SK-N-SH (cell line): ENCODE data around the gene SLC2A5. TPM values are rescaled to one million over a fixed set of nuclear protein-coding genes. Genes with fewer than 3 reads are reported as not detected.
A peak's percentile ranks its signal among the peaks of the same experiment; 100 is the strongest.

Experiments
- CTCF ChIA-PET: fragments of 300-600, 350-600 bp; formaldehyde crosslinking; extraction: SDS; loops from one replicate; lab custom pipeline; 2021; lab: Yijun Ruan, JAX
- POLR2A ChIA-PET: fragments of 350-600 bp; sonication (Branson Sonifier 250); formaldehyde crosslinking; extraction: SDS; loops from one replicate; lab custom pipeline; 2020; ENCODE audit warnings: antibody characterized with exemption, inconsistent platforms; lab: Yijun Ruan, JAX
- DNase-seq: peaks from one replicate; pipeline ENCODE4 v3.0.0; 2012
- H2AFZ ChIP-seq: fragments of 200-600 bp; sonication (generic); 2 replicates; pipeline ENCODE4 v1.8.1; 2016; ENCODE audit warnings: antibody characterized with exemption, mild to moderate bottlenecking, low read depth
- H3F3A ChIP-seq: fragments of 200-600 bp; sonication (generic); replicated peaks from 2 replicates; pipeline ENCODE3; 2016; ENCODE audit warnings: antibody characterized with exemption, mild to moderate bottlenecking; ENCODE audit not compliant: insufficient read depth
- H3K27ac ChIP-seq, 2 experiments: fragments of 200-500 bp in 1 of 2; fragments of 200-600 bp in 1 of 2; sonication (Bioruptor generic) in 1 of 2; sonication (generic), shearing (Covaris generic) in 1 of 2; 2 replicates each; pipeline versions ENCODE4 v1.5.1 to v1.6.1; 2014 to 2016; ENCODE audit warnings: low read depth in 2 of 2, inconsistent platforms in 1 of 2, low read length in 1 of 2, mild to moderate bottlenecking in 1 of 2, mixed read lengths in 1 of 2
- H3K27me3 ChIP-seq: fragments of 200-600 bp; sonication (generic), shearing (Covaris generic); 2 replicates; pipeline ENCODE4 v1.6.1; 2016; ENCODE audit warnings: mixed run types; ENCODE audit not compliant: insufficient read depth
- H3K36me3 ChIP-seq, 2 experiments: fragments of 200-500 bp in 1 of 2; fragments of 200-600 bp in 1 of 2; sonication (Bioruptor generic) in 1 of 2; sonication (generic) in 1 of 2; replicated peaks in 1 of 2; 2 replicates each; pipeline versions ENCODE3 to v1.5.1; 2014 to 2016; ENCODE audit warnings: low read length in 1 of 2, mild to moderate bottlenecking in 1 of 2; ENCODE audit not compliant: insufficient read depth in 2 of 2, control insufficient read depth in 1 of 2
- H3K4me1 ChIP-seq, 2 experiments: fragments of 200-500 bp in 1 of 2; fragments of 200-600 bp in 1 of 2; sonication (Bioruptor generic) in 1 of 2; sonication (generic), shearing (Covaris generic) in 1 of 2; 2 replicates each; pipeline versions ENCODE4 v1.5.1 to v1.6.1; 2014 to 2016; ENCODE audit warnings: low read depth in 1 of 2, low read length in 1 of 2, mixed run types in 1 of 2; ENCODE audit not compliant: insufficient read depth in 2 of 2, control insufficient read depth in 1 of 2
- H3K4me2 ChIP-seq: fragments of 200-600 bp; sonication (generic), shearing (Covaris generic); 2 replicates; pipeline ENCODE4 v1.6.1; 2017; ENCODE audit warnings: mixed run types
- H3K4me3 ChIP-seq, 2 experiments: fragments of 200-500 bp in 1 of 2; fragments of 200-600 bp in 1 of 2; sonication (Bioruptor generic) in 1 of 2; sonication (generic), shearing (Covaris generic) in 1 of 2; 2 replicates each; pipeline versions ENCODE4 v1.5.1 to v1.8.1; 2014 to 2016; ENCODE audit warnings: low read depth in 2 of 2, inconsistent platforms in 1 of 2, low read length in 1 of 2, mild to moderate bottlenecking in 1 of 2, mixed read lengths in 1 of 2, moderate library complexity in 1 of 2
- H3K79me2 ChIP-seq: fragments of 200-600 bp; sonication (generic); 2 replicates; pipeline ENCODE4 v1.8.1; 2017; ENCODE audit warnings: mild to moderate bottlenecking; ENCODE audit not compliant: insufficient read depth
- H3K9ac ChIP-seq: fragments of 200-600 bp; sonication (generic); 2 replicates; pipeline ENCODE4 v1.6.1; 2017; ENCODE audit warnings: mixed run types
- H3K9me2 ChIP-seq: fragments of 200-600 bp; sonication (generic); 2 replicates; pipeline ENCODE4 v1.6.1; 2017; ENCODE audit warnings: mixed run types
- H3K9me3 ChIP-seq: fragments of 200-600 bp; sonication (generic); 2 replicates; pipeline ENCODE4 v1.6.1; 2017; ENCODE audit warnings: mixed run types, mild to moderate bottlenecking, moderate library complexity
- H4K20me1 ChIP-seq: fragments of 200-600 bp; sonication (generic); 2 replicates; pipeline ENCODE4 v1.6.1; 2017; ENCODE audit warnings: mild to moderate bottlenecking, mixed run types; ENCODE audit not compliant: insufficient read depth
- CHD2 ChIP-seq: fragments of 150-350 bp; IDR thresholded peaks from 2 replicates; pipeline ENCODE4 v1.6.1; 2018; ENCODE audit warnings: low read length; ENCODE audit not compliant: partially characterized antibody
- CTCF ChIP-seq: fragments of 200-600 bp; sonication (generic); IDR thresholded peaks from 2 replicates; pipeline ENCODE4 v1.6.1; 2017; ENCODE audit warnings: antibody characterized with exemption, mild to moderate bottlenecking, moderate library complexity
- ELF1 ChIP-seq: IDR thresholded peaks from 2 replicates; pipeline ENCODE4 v1.4.0; 2012
- EZH2phosphoT487 ChIP-seq: fragments of 200-600 bp; sonication (generic); IDR thresholded peaks from 2 replicates; pipeline ENCODE4 v1.6.1; 2017; ENCODE audit warnings: low read depth, mixed run types, mild to moderate bottlenecking, antibody characterized with exemption, moderate library complexity, borderline replicate concordance
- FOXJ3 ChIP-seq: sonication (generic); formaldehyde crosslinking; IDR thresholded peaks from 2 replicates; pipeline ENCODE4 v1.5.1; 2020; ENCODE audit warnings: mild to moderate bottlenecking, missing genetic modification reagents
- FOXM1 ChIP-seq: IDR thresholded peaks from 2 replicates; pipeline ENCODE4 v1.4.0; 2012; ENCODE audit warnings: low read depth, mild to moderate bottlenecking
- GABPA ChIP-seq: IDR thresholded peaks from 2 replicates; pipeline ENCODE4 v1.4.0; 2012; ENCODE audit warnings: low read depth, mild to moderate bottlenecking
- IRF3 ChIP-seq: fragments of 150-350 bp; IDR thresholded peaks from 2 replicates; pipeline ENCODE4 v1.6.1; 2016; ENCODE audit warnings: mild to moderate bottlenecking, low read depth, low read length
- PBX3 ChIP-seq: IDR thresholded peaks from 2 replicates; pipeline ENCODE4; 2012
- POLR2AphosphoS5 ChIP-seq: IDR thresholded peaks from 2 replicates; pipeline ENCODE4 v1.6.1; 2012; ENCODE audit warnings: low read depth, low read length
- RAD21 ChIP-seq: IDR thresholded peaks from 2 replicates; pipeline ENCODE4 v1.6.1; 2012; ENCODE audit warnings: mild to moderate bottlenecking, low read length
- RCOR1 ChIP-seq: fragments of 150-350 bp; IDR thresholded peaks from 2 replicates; pipeline ENCODE4 v1.6.1; 2017; ENCODE audit warnings: antibody characterized with exemption, low read length
- RXRA ChIP-seq: IDR thresholded peaks from 2 replicates; pipeline ENCODE4 v1.4.0; 2012; ENCODE audit warnings: low read depth, mild to moderate bottlenecking, borderline replicate concordance
- SMC3 ChIP-seq: IDR thresholded peaks from 2 replicates; pipeline ENCODE4 v1.6.1; 2012; ENCODE audit warnings: low read depth, low read length, improper control_type of control experiment
- USF1 ChIP-seq: IDR thresholded peaks from 2 replicates; pipeline ENCODE4 v1.4.0; 2012; ENCODE audit warnings: low read depth, borderline replicate concordance
- YY1 ChIP-seq: IDR thresholded peaks from 2 replicates; pipeline ENCODE4 v1.4.0; 2012; ENCODE audit warnings: low read depth, mild to moderate bottlenecking
- WGBS: methylation state at CpG from one replicate; pipeline ENCODE4 v1.1.6; 2017; ENCODE audit warnings: low lambda C conversion rate; 5-methylcytosine and 5-hydroxymethylcytosine counted together
- polyA plus RNA-seq, 3 experiments: library from polyadenylated mRNA; depleted of rRNA; stranded (reverse); fragments of >200 nt; gene quantifications; 2 replicates each; pipeline ENCODE4 v1.2.3, GENCODE V29; 2012

Gene SLC2A5
- polyA plus RNA-seq, 1 of the 3 experiments (the other 2 are of a cell fraction), result 0.02 TPM

DNA sequence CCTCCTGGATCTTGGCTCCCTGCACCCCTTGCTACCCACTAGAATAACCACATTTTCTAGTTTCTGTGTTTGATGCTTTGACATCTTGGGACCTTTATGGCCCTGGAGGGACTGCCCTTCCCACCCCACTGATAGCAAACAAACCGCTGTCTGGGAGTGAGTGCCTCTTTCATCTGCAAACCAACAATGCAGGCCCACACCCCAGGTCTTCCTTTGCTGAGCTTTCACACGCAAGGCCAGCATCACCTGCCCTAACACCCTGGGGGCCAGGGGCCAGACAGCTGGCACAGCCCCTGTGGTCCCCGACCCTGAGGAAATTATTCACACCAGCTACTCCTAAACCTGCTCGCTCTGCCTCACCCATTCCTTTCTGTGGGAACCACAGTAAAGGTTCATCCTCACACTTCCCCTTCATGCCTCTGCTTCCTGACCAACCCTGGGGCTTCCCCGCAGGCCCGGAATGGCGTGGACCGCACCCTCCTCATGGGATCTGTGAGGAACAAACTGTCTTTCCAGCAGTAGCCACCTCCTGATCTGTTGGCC is 58.6 kb downstream of the SLC2A5 start:
- CTCF ChIA-PET, result interaction anchor here (1.1 to 2.0 kb wide), 2 partner anchors 23 to 91 kb away, joined by 6 read pairs; no protein-coding TSS in a partner anchor
- Histone ChIP-seq H3K4me1 (no peaks in the 10 kb centered on the region), H4K20me1 (no peaks in the 10 kb centered on the region), H2AFZ (no peak overlapping the region), H3K79me2 (no peaks in the 10 kb centered on the region), H3K4me2 (no peak overlapping the region), H3K36me3 (no peaks in the 10 kb centered on the region), H3F3A (no peaks in the 10 kb centered on the region), H3K9me2 (no peaks in the 10 kb centered on the region)
- WGBS, result 91% methylated on average over 6 of the region's 8 CpGs
- TF ChIP-seq IRF3 (no peak), RXRA (no peak), FOXJ3 (no peak), PBX3 (no peak), RCOR1 (no peak), USF1 (no peak), CHD2 (no peak), GABPA (no peak), ELF1 (no peak), YY1 (no peak), EZH2phosphoT487 (no peak), FOXM1 (no peak)
- TF ChIP-seq, all 33 proteins: peak for 0
- POLR2A ChIA-PET, result no interaction called here
- no peaks in the 10 kb centered on the region for H3K27me3 ChIP-seq
- no peak overlapping the region for H3K4me3 ChIP-seq
- no peak overlapping the region for H3K9ac ChIP-seq
- H3K9me3 ChIP-seq, result no peaks in the 10 kb centered on the region
- DNase-seq, result no peak
- H3K27ac ChIP-seq, result no peak overlapping the region

DNA sequence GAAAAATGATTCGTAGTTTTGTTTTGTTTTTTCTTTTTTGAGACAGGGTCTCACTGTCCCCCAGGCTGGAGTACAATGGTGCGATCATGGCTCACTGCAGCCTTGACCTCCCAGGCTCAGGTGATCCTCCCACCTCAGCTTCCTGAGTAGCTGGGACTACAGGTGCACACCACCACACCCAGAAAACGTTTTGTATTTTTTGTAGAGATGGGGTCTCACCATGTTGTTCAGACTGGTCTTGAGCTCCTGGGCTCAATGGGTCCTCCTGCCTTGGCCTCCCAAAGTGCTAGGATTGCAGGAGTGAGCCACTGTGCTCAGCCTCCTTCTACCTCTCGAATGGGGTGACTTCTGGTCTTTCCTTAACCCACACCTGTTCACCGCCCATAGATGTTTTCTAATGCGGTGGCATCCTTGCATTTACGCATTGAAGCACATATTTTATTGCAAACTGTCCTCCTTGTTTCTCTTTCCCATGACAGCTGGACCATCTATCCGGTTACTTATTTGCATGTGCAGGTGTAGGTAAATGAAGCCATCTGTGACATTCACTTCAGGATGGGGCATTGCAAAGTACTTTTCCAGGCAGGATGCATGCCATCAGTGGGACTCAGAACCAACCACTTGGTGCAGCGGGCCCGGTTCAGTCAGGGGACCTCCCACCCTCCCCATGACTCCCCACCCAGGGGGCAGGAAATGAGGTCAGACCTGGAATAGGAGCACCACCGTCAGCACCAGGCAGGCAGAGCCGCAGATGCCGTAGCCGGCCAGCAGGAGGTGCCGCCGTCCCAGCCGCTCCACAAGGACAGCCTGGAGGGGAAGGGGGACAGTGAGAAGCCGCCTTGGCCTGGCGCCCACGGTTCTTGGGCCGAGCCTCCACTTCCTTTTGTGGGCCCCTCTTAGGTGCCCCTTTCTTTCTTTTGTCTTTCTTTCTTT is 59.7 kb downstream of the SLC2A5 start:
- ChIA-PET POLR2A (no interaction called here), CTCF (interaction anchor here (0.7 to 2.0 kb wide), 2 partner anchors 92 to 182 kb away, joined by 3 to 6 read pairs; no protein-coding TSS in a partner anchor)
- no peaks in the 10 kb centered on the region for H3K9me3 ChIP-seq
- no peaks in the 10 kb centered on the region for H4K20me1 ChIP-seq
- 81% methylated on average over 11 of the region's 21 CpGs for WGBS
- H3K36me3 ChIP-seq, result no peaks in the 10 kb centered on the region
- no peak overlapping the region for H3K4me3 ChIP-seq
- no peak overlapping the region for H3K27ac ChIP-seq
- no peak overlapping the region for H2AFZ ChIP-seq
- H3K9ac ChIP-seq, result no peak overlapping the region
- TF ChIP-seq CTCF (peak; percentile 47), POLR2AphosphoS5 (no peak), RAD21 (0 out of 2 replicates have a peak, but pooled peaks have one; percentile 6), SMC3 (peak; percentile 27), PBX3 (no peak)
- no peaks in the 10 kb centered on the region for H3K4me1 ChIP-seq
- H3K9me2 ChIP-seq, result no peaks in the 10 kb centered on the region
- no peaks in the 10 kb centered on the region for H3F3A ChIP-seq
- DNase-seq, result peak; percentile 60
- no peaks in the 10 kb centered on the region for H3K27me3 ChIP-seq
- no peaks in the 10 kb centered on the region for H3K79me2 ChIP-seq
- H3K4me2 ChIP-seq, result no peak overlapping the region
